Measurements from ENCODE around the gene D2HGDH.

The D2HGDH gene

DNA sequence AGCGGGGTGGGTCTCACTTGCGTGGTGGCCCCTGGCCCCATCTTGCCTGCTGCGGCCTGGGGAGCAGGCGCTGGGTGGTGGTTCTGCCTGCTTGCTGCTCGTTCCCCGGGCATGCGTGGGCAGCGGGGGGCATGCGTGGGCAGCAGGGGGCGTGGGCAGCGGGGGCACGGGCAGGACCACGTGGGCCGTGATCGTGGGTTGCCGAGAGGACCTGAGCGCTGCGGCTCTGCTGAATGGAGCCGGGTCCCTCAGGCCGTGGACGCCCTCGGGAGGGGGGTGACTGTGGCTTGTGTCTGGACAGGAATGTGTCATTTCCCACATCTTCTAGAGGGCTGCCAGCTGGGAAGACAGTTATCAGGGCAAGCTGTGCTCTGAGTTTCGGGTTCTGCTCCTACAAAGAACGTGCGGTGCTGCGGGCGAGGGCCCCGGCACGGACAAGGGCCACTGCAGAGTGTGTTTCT, 33.9 kb downstream of the D2HGDH start:
- Histone ChIP-seq H3K9me3 (ENCODE audit: control insufficient read depth, insufficient read depth, low read length) (no peaks in the 10 kb centered on the region), H3K4me1 (ENCODE audit: control insufficient read depth, low read length) (peaks cover 4% of the 10 kb centered on the region), H3K79me2 (ENCODE audit: control insufficient read depth, low read length) (no peaks in the 10 kb centered on the region), H3K27ac (ENCODE audit: low read depth, low read length) (no peak overlapping the region), H3K36me3 (ENCODE audit: control insufficient read depth, low read length) (no peaks in the 10 kb centered on the region), H3K4me2 (ENCODE audit: low read length) (no peak overlapping the region), H3K4me3 (ENCODE audit: low read length) (no peak overlapping the region), H3K27me3 (ENCODE audit: control insufficient read depth, low read length) (no peaks in the 10 kb centered on the region), H3K9me2 (replicated peaks; ENCODE audit: control insufficient read depth, low read length) (no peaks in the 10 kb centered on the region), H3F3A (ENCODE audit: control insufficient read depth, insufficient read depth) (0 out of 2 replicates have a peak, but pooled peaks cover 4% of the 10 kb centered on the region), H4K20me1 (ENCODE audit: control insufficient read depth, insufficient read depth, low read depth, low read length) (no peaks in the 10 kb centered on the region)
- TF ChIP-seq EZH2phosphoT487 (IDR thresholded peaks at IDR 0.05; ENCODE audit: borderline replicate concordance, low read length), result no peak
- TF ChIP-seq, protein P1, sequence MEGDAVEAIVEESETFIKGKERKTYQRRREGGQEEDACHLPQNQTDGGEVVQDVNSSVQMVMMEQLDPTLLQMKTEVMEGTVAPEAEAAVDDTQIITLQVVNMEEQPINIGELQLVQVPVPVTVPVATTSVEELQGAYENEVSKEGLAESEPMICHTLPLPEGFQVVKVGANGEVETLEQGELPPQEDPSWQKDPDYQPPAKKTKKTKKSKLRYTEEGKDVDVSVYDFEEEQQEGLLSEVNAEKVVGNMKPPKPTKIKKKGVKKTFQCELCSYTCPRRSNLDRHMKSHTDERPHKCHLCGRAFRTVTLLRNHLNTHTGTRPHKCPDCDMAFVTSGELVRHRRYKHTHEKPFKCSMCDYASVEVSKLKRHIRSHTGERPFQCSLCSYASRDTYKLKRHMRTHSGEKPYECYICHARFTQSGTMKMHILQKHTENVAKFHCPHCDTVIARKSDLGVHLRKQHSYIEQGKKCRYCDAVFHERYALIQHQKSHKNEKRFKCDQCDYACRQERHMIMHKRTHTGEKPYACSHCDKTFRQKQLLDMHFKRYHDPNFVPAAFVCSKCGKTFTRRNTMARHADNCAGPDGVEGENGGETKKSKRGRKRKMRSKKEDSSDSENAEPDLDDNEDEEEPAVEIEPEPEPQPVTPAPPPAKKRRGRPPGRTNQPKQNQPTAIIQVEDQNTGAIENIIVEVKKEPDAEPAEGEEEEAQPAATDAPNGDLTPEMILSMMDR (IDR thresholded peaks at IDR 0.05; ENCODE audit: low read depth, low read length, poor library complexity, severe bottlenecking), result no peak

DNA sequence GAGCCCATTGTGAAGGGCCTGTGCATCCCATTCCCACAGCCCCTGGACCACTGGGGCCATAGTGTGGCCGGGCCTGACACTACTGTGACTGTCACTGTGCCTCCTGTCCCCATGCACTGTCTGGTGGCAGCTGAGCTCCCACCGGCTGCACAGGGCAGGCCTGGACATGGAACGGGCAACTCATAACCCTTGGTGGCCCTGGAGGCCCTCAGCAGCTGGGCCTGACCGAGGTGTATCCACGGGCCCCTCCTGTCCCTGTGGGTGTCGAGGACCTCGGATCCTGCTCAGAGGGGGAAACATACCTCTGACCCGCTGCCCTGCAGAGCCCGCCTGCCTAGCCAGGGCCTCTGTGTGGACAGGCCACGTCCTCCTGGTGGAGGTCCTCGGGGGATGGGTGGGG, 34.4 kb downstream of the D2HGDH start:
- Histone ChIP-seq H3F3A (ENCODE audit: control insufficient read depth, insufficient read depth) (0 out of 2 replicates have a peak, but pooled peaks cover 4% of the 10 kb centered on the region), H3K79me2 (ENCODE audit: control insufficient read depth, low read length) (no peaks in the 10 kb centered on the region), H3K27ac (ENCODE audit: low read depth, low read length) (no peak overlapping the region), H3K9me2 (replicated peaks; ENCODE audit: control insufficient read depth, low read length) (no peaks in the 10 kb centered on the region), H3K4me3 (ENCODE audit: low read length) (no peak overlapping the region), H3K4me1 (ENCODE audit: control insufficient read depth, low read length) (peaks cover 4% of the 10 kb centered on the region), H3K9me3 (ENCODE audit: control insufficient read depth, insufficient read depth, low read length) (no peaks in the 10 kb centered on the region), H3K27me3 (ENCODE audit: control insufficient read depth, low read length) (no peaks in the 10 kb centered on the region), H4K20me1 (ENCODE audit: control insufficient read depth, insufficient read depth, low read depth, low read length) (no peaks in the 10 kb centered on the region), H3K4me2 (ENCODE audit: low read length) (no peak overlapping the region), H3K36me3 (ENCODE audit: control insufficient read depth, low read length) (no peaks in the 10 kb centered on the region)
- TF ChIP-seq, protein P1 (IDR thresholded peaks at IDR 0.05; ENCODE audit: low read depth, low read length, poor library complexity, severe bottlenecking), result no peak
- no peak for TF ChIP-seq EZH2phosphoT487 (IDR thresholded peaks at IDR 0.05; ENCODE audit: borderline replicate concordance, low read length)

DNA sequence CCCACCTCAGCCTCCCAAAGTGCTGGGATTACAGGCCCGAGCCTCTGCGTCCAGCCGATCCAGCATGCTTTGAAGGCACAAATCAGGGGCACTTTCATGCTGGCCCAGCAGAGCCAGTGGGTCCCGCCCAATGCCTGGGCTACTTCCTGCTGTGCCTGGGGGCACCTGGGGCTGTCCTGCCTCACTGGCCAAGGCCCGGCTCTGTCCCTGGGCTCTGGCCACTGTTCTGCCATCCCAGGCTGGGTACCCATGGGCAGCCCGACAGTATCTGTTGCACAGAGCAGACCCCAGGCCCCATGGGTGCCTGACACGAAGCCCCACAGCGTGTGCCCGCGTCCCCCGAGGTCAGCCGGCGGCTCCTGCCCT, 35.4 kb downstream of the D2HGDH start:
- 0 out of 2 replicates have a peak, but pooled peaks cover 4% of the 10 kb centered on the region for H3F3A ChIP-seq (ENCODE audit: control insufficient read depth, insufficient read depth)
- H4K20me1 ChIP-seq (ENCODE audit: control insufficient read depth, insufficient read depth, low read depth, low read length), result no peaks in the 10 kb centered on the region
- TF ChIP-seq, protein P1 (IDR thresholded peaks at IDR 0.05; ENCODE audit: low read depth, low read length, poor library complexity, severe bottlenecking), result no peak
- TF ChIP-seq EZH2phosphoT487 (IDR thresholded peaks at IDR 0.05; ENCODE audit: borderline replicate concordance, low read length), result no peak
- peaks cover 4% of the 10 kb centered on the region for H3K4me1 ChIP-seq (ENCODE audit: control insufficient read depth, low read length)
- no peak overlapping the region for H3K4me2 ChIP-seq (ENCODE audit: low read length)
- no peaks in the 10 kb centered on the region for H3K9me3 ChIP-seq (ENCODE audit: control insufficient read depth, insufficient read depth, low read length)
- no peaks in the 10 kb centered on the region for H3K36me3 ChIP-seq (ENCODE audit: control insufficient read depth, low read length)
- H3K27ac ChIP-seq (ENCODE audit: low read depth, low read length), result no peak overlapping the region
- no peak overlapping the region for H3K4me3 ChIP-seq (ENCODE audit: low read length)
- no peaks in the 10 kb centered on the region for H3K79me2 ChIP-seq (ENCODE audit: control insufficient read depth, low read length)
- no peaks in the 10 kb centered on the region for H3K9me2 ChIP-seq (replicated peaks; ENCODE audit: control insufficient read depth, low read length)
- H3K27me3 ChIP-seq (ENCODE audit: control insufficient read depth, low read length), result no peaks in the 10 kb centered on the region

Data from DOHH2 (cell line).